Activated CD8-positive, alpha-beta T cell treated with anti-CD3 and anti-CD28 coated beads, Interleukin-2, amount 10 ng/mL, durations not matched to agents 7 days and 5 days (primary cell): ENCODE measurements around the gene ADAMTS1. TPM values are rescaled to one million over a fixed set of nuclear protein-coding genes. Genes with fewer than 3 reads are reported as not detected.

Source experiments
- ATAC-seq: fragments of 150-1000 bp; cut with Tn5 transposase; one replicate; pipeline ENCODE4 v1.10.0; 2021; ENCODE audit warnings: moderate library complexity
- CTCF ChIA-PET: fragments of 350-600 bp; sonication (Branson Sonifier 250); formaldehyde crosslinking; loops from one replicate; lab custom pipeline; 2021; ENCODE audit warnings: antibody characterized with exemption; lab: Charles Lee
- POLR2A ChIA-PET: fragments of 350-600 bp; sonication (Branson Sonifier 250); formaldehyde crosslinking; loops from one replicate; lab custom pipeline; 2021; ENCODE audit warnings: antibody characterized with exemption; lab: Charles Lee
- DNase-seq: peaks from one replicate; pipeline ENCODE4 v3.0.0-alpha.2; 2020
- H3K27ac Mint-ChIP-seq: one replicate; pipeline ENCODE4 v1.8.0; 2021; ENCODE audit warnings: mild to moderate bottlenecking, mixed read lengths
- H3K27me3 Mint-ChIP-seq: one replicate; pipeline ENCODE4 v1.8.0; 2021; ENCODE audit warnings: low read depth, mixed read lengths
- H3K36me3 Mint-ChIP-seq: one replicate; pipeline ENCODE4 v1.8.0; 2021; ENCODE audit warnings: low read depth, mixed read lengths
- H3K4me1 Mint-ChIP-seq: one replicate; pipeline ENCODE4 v1.8.0; 2021; ENCODE audit warnings: low read depth, mixed read lengths
- H3K4me3 Mint-ChIP-seq: one replicate; pipeline ENCODE4 v1.8.0; 2021; ENCODE audit warnings: mild to moderate bottlenecking, mixed read lengths
- H3K9me3 Mint-ChIP-seq: one replicate; pipeline ENCODE4 v1.8.0; 2022; ENCODE audit warnings: mixed read lengths; ENCODE audit not compliant: insufficient read depth
- total RNA-seq, 2 experiments: library from RNA; stranded (reverse); gene quantifications; one replicate each; pipeline ENCODE4 v1.2.3, GENCODE V29; 2021

Gene ADAMTS1
- total RNA-seq, 2 experiments from 2014 or later, result 0.99 to 1.4 TPM

- DNase-seq (no peak), ATAC-seq (no peak)
- POLR2A ChIA-PET, result no interaction called here
- Mint-ChIP-seq H3K27me3 (peaks cover 2% of the 10 kb centered on the region), H3K27ac (no peak overlapping the region), H3K4me3 (no peak overlapping the region), H3K36me3 (no peaks in the 10 kb centered on the region), H3K4me1 (peaks cover 38% of the 10 kb centered on the region), H3K9me3 (no peaks in the 10 kb centered on the region)
- CTCF ChIA-PET, result interaction anchor here (1.5 kb wide), 1 partner anchor 12 kb away, joined by 4 read pairs; the partner anchor contains the start of gene ADAMTS1
These were observed 12.2 kb downstream of the ADAMTS1 start for GRCh38 chr21:26833011-26833410.

- ATAC-seq, result no peak
- Mint-ChIP-seq H3K4me1 (peaks cover 38% of the 10 kb centered on the region), H3K4me3 (no peak overlapping the region), H3K36me3 (no peaks in the 10 kb centered on the region), H3K27ac (peak overlapping the region; percentile 67), H3K27me3 (peaks cover 2% of the 10 kb centered on the region), H3K9me3 (no peaks in the 10 kb centered on the region)
- no peak for DNase-seq
- ChIA-PET CTCF (interaction anchor here (1.5 kb wide), 1 partner anchor 12 kb away, joined by 4 read pairs; the partner anchor contains the start of gene ADAMTS1), POLR2A (no interaction called here)
These were observed 12.7 kb downstream of the ADAMTS1 start for GRCh38 chr21:26832546-26832945.

- Mint-ChIP-seq H3K27me3 (peaks cover 3% of the 10 kb centered on the region), H3K4me1 (peaks cover 6% of the 10 kb centered on the region), H3K4me3 (no peak overlapping the region), H3K9me3 (peaks cover 6% of the 10 kb centered on the region), H3K36me3 (no peaks in the 10 kb centered on the region), H3K27ac (no peak overlapping the region)
- ATAC-seq, result no peak
- ChIA-PET POLR2A (no interaction called here), CTCF (no interaction called here)
- no peak for DNase-seq
These were observed 18.4 kb downstream of the ADAMTS1 start for GRCh38 chr21:26826801-26827200.

- Mint-ChIP-seq H3K9me3 (peaks cover 6% of the 10 kb centered on the region), H3K4me1 (no peaks in the 10 kb centered on the region), H3K27ac (no peak overlapping the region), H3K27me3 (no peaks in the 10 kb centered on the region), H3K4me3 (no peak overlapping the region), H3K36me3 (no peaks in the 10 kb centered on the region)
- DNase-seq (no peak), ATAC-seq (no peak)
- ChIA-PET CTCF (no interaction called here), POLR2A (no interaction called here)
These were observed 24.7 kb downstream of the ADAMTS1 start for GRCh38 chr21:26820509-26820908.

GRCh38 chr21:26819740-26820324 lies 25.4 kb downstream of the ADAMTS1 start:
- ChIA-PET CTCF (no interaction called here), POLR2A (no interaction called here)
- Mint-ChIP-seq H3K27ac (no peak overlapping the region), H3K4me3 (no peak overlapping the region), H3K36me3 (no peaks in the 10 kb centered on the region), H3K27me3 (no peaks in the 10 kb centered on the region), H3K4me1 (no peaks in the 10 kb centered on the region), H3K9me3 (peaks cover under 1% of the 10 kb centered on the region)
- DNase-seq (no peak), ATAC-seq (no peak)

GRCh38 chr21:26818906-26819305 lies 26.3 kb downstream of the ADAMTS1 start:
- no peak for DNase-seq
- ChIA-PET POLR2A (no interaction called here), CTCF (no interaction called here)
- H3K27ac Mint-ChIP-seq, result no peak overlapping the region
- no peak overlapping the region for H3K4me3 Mint-ChIP-seq
- no peaks in the 10 kb centered on the region for H3K36me3 Mint-ChIP-seq
- ATAC-seq, result no peak
- no peaks in the 10 kb centered on the region for H3K27me3 Mint-ChIP-seq
- no peaks in the 10 kb centered on the region for H3K4me1 Mint-ChIP-seq
- H3K9me3 Mint-ChIP-seq, result no peaks in the 10 kb centered on the region

GRCh38 chr21:26815197-26815596 lies 30.0 kb downstream of the ADAMTS1 start:
- Mint-ChIP-seq H3K36me3 (no peaks in the 10 kb centered on the region), H3K4me1 (no peaks in the 10 kb centered on the region), H3K27me3 (no peaks in the 10 kb centered on the region), H3K4me3 (no peak overlapping the region), H3K9me3 (no peaks in the 10 kb centered on the region), H3K27ac (no peak overlapping the region)
- ATAC-seq (no peak), DNase-seq (no peak)
- ChIA-PET CTCF (interaction anchor here (0.9 to 1.8 kb wide), 2 partner anchors 8 to 1930 kb away, joined by 3 to 4 read pairs; no protein-coding TSS in a partner anchor), POLR2A (no interaction called here)

- DNase-seq (no peak), ATAC-seq (no peak)
- H3K4me3 Mint-ChIP-seq, result no peak overlapping the region
- no peak overlapping the region for H3K27ac Mint-ChIP-seq
- POLR2A ChIA-PET, result no interaction called here
- CTCF ChIA-PET, result no interaction called here
- no peaks in the 10 kb centered on the region for H3K27me3 Mint-ChIP-seq
- no peaks in the 10 kb centered on the region for H3K36me3 Mint-ChIP-seq
- H3K9me3 Mint-ChIP-seq, result no peaks in the 10 kb centered on the region
- H3K4me1 Mint-ChIP-seq, result no peaks in the 10 kb centered on the region
These were observed 30.8 kb downstream of the ADAMTS1 start for GRCh38 chr21:26814386-26814785.

- Mint-ChIP-seq H3K27ac (no peak overlapping the region), H3K36me3 (no peaks in the 10 kb centered on the region), H3K9me3 (no peaks in the 10 kb centered on the region), H3K4me1 (no peaks in the 10 kb centered on the region), H3K27me3 (no peaks in the 10 kb centered on the region), H3K4me3 (no peak overlapping the region)
- ATAC-seq (no peak), DNase-seq (no peak)
- ChIA-PET CTCF (no interaction called here), POLR2A (no interaction called here)
These were observed 31.7 kb downstream of the ADAMTS1 start for GRCh38 chr21:26813426-26813998.

- ATAC-seq (no peak), DNase-seq (no peak)
- CTCF ChIA-PET, result no interaction called here
- no peaks in the 10 kb centered on the region for H3K36me3 Mint-ChIP-seq
- no peak overlapping the region for H3K4me3 Mint-ChIP-seq
- POLR2A ChIA-PET, result no interaction called here
- H3K9me3 Mint-ChIP-seq, result no peaks in the 10 kb centered on the region
- peaks cover 2% of the 10 kb centered on the region for H3K27me3 Mint-ChIP-seq
- H3K27ac Mint-ChIP-seq, result no peak overlapping the region
- H3K4me1 Mint-ChIP-seq, result no peaks in the 10 kb centered on the region
These were observed 33.0 kb downstream of the ADAMTS1 start for GRCh38 chr21:26812173-26812572.

- CTCF ChIA-PET, result no interaction called here
- H3K27ac Mint-ChIP-seq, result no peak overlapping the region
These were observed 33.7 kb downstream of the ADAMTS1 start for GRCh38 chr21:26811482-26811881.

GRCh38 chr21:26810676-26811415 lies 34.4 kb downstream of the ADAMTS1 start:
- ChIA-PET CTCF (no interaction called here), POLR2A (no interaction called here)
- Mint-ChIP-seq H3K9me3 (no peaks in the 10 kb centered on the region), H3K36me3 (no peaks in the 10 kb centered on the region), H3K27ac (no peak overlapping the region), H3K27me3 (peaks cover 2% of the 10 kb centered on the region), H3K4me1 (no peaks in the 10 kb centered on the region), H3K4me3 (no peak overlapping the region)
- DNase-seq (no peak), ATAC-seq (no peak)

More at GRCh38 chr21:26811482-26811881, 33.7 kb downstream of the ADAMTS1 start:
- DNase-seq (no peak), ATAC-seq (no peak)
- no peaks in the 10 kb centered on the region for H3K4me1 Mint-ChIP-seq
- H3K27me3 Mint-ChIP-seq, result peaks cover 2% of the 10 kb centered on the region
- H3K4me3 Mint-ChIP-seq, result no peak overlapping the region
- no peaks in the 10 kb centered on the region for H3K36me3 Mint-ChIP-seq
- POLR2A ChIA-PET, result no interaction called here
- no peaks in the 10 kb centered on the region for H3K9me3 Mint-ChIP-seq
